Stimulated activated CD4-positive, alpha-beta T cell treated with anti-CD3 and anti-CD28 coated beads, Interleukin-15, amount 100 ng/mL, for 24 hours (primary cell): ENCODE data around the gene HYDIN.

Source experiments
- DNase-seq: peaks from one replicate; pipeline ENCODE4 v3.0.0-alpha.2; 2020

HYDIN gene

GRCh38 chr16:71230122-71230845, at the start of gene HYDIN:
Gene HYDIN, minus strand, starts transcription at chr16:71230722. Its CDS starts 43,827 bp downstream, at chr16:71186895.
- DNase-seq: peak; percentile 49

DNA sequence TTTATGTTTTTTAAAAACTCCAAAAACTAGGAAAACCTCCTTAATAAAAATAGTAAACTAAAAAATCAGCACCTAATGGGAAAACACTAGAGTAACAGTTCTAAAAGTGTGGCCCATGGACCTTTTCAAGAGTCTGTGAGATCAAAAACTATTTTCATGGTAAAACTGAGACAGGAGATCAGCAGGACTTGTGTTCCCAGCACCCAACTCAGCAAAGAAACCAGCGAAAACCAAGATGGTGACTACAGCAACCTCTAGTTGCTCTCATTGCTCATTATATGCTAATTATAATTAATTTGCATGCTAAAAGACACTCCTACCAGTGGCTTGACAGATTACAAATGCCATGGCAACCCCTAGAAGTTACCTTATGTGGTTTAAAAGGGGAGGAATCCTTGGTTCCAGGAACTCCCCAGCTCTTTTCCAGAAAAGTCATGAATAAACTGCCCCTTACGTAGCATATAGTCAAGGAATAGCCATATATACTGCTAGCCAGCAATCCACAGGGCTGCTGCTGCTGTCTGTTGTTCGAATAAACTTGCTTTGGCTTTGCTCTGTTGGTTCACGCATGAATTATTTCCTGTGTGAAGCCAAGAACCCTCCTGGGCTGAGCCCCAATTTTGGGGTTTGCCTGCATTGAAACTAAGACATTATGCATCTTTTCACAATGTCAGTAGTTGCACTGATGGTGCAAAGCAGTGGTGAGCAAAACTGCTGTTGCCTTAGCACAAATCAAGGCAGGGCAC, 46.2 kb upstream of the HYDIN start:
- no peak for DNase-seq

DNA sequence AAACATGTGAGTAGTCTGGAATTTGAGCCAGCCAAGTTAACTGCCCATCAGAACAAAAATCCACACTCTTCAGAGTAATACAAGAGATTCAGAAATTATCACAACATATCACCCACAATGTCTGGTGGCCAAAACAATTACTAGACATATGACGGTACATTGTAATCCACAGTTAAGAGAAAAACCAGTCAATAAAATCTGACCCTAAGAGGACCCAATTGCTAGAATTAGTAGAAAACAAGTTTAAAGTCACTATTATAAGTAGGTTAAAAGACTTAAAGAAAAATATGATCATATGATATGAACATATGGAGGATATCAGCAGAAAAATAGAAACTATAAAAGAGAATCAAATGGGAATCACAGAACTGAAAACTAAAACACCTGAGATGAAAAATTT, 42.9 kb upstream of the HYDIN start:
- no peak for DNase-seq

DNA sequence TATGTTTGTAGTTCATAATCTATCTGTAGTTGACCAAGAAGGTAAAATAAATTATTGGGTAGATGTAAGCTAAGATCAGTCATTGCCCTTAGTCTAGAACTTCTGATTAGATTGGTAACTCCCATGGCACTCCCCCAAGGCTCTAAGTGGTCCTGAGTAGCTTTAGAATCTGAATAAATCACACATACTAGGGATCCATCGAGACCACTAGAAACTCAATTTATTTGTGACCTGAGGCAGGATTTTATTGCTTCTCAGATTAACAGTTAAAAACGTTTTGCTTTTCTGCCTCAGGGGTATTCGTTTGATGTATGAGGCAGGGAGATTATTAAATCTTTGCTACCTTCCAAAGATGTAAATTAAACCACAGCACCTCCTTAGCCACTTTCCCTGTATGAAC, 33.8 kb upstream of the HYDIN start:
- DNase-seq: no peak

DNA sequence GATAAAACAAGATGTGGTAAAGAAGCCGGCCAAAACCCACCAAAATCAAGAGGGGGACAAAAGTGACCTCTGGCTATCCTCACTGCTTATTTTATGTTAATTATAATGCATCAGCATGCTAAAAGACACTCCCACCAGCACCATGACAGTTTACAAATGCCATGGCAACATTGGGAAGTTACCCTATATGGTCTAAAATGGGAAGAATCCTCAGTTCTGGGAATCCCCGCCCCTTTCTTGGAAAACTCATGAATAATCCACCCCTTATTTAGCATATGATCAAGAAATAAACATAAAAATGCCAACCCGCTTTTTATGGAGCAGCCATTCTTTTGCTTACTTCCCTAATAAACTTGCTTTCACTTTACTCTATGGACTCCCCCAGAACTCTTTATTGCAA, 33.1 kb upstream of the HYDIN start:
- no peak for DNase-seq

- no peak for DNase-seq
These were observed 31.9 kb upstream of the HYDIN start for GRCh38 chr16:71262391-71262790.

DNA sequence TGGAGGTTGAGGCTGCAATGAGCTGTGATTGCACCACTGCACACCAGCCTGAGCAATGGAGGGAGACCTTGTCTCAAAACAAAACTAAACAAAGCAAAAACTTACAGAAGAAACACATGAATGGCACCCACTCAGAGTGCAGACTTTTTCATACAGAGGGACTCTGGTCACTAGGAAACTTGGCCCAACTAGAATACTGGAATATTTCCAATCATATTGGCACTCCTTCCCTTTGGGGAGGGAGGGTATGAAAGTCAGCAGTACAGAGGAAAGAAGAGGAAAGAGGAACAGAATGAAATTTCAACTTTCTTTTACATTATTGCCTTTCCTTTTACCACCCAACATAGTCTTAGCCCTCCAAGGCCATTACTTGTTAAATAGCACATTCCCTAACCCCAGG, 30.5 kb upstream of the HYDIN start:
- no peak for DNase-seq

DNA sequence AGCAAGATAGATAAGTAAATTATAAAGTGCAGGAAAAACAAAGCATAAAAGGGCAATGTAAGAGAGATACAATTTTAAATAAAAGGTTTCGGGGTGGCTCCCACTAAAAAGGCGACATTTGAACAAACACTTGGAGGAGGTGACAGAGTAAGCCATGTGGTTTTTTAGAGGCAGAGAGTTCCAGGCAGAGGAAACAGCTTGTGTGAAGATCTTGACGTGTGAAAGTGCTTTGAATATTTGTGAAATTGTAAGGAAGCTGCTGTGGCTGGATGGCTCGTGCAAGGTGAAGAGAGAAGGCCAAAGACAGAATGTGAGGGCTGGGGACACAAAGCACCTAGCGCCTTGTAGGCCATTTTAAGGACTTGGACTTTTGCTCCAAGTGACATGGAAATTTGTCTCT, 28.6 kb upstream of the HYDIN start:
- no peak for DNase-seq

DNA sequence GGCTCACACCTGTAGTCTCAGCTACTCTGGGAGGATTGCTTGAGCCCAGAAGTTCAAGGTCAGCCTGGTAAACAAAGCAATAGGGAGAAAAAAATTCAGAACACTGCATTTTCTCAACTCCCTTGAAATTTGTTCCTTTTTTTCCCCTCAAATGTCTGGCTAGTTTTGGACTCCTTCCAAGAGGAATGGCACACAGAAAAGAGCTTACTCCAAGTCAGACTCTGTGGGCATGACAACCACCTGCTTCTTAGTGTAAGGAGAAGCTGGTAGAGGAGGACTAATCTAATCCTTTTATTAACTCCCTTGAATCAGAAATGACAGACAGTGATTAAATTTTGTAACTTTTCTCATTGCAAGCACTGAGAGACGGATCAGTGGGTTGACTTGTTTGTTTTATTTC, 27.9 kb upstream of the HYDIN start:
- DNase-seq: no peak

GRCh38 chr16:71257768-71258167, 27.2 kb upstream of the HYDIN start:
- no peak for DNase-seq

- DNase-seq: no peak
These were observed 25.2 kb upstream of the HYDIN start for GRCh38 chr16:71255721-71256120.

DNA sequence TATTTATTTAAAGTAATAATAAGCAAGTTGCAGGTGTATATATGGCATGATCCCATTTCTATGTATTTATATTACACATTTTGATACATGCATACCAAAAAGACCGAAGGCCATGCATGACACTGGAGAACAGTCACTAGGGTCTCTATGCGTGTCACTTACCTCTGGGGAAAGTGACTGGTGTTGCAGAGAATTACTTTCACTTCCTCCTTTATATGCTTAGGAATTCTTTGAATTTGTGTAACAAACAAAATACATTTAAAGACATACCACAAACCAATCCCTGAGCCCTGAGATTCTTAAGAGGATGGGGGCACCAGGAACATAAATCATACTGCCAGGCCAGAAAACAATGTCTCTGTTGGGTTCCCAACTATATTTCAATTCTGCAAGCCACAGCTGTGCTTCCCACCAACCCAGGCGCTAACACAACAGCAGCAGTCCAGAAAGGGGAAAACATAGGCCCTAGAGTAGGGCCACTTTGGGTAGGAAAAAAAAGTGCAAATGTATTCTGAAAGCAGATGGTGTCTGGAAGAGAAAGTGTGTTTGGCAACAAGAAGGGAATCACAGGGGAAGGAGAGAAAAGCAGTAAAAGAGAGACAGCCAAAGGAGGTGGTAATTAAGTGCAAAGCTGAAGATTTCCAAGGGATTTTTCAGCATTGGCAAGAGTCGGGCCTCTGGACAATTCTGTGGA, 24.5 kb upstream of the HYDIN start:
- no peak for DNase-seq

DNA sequence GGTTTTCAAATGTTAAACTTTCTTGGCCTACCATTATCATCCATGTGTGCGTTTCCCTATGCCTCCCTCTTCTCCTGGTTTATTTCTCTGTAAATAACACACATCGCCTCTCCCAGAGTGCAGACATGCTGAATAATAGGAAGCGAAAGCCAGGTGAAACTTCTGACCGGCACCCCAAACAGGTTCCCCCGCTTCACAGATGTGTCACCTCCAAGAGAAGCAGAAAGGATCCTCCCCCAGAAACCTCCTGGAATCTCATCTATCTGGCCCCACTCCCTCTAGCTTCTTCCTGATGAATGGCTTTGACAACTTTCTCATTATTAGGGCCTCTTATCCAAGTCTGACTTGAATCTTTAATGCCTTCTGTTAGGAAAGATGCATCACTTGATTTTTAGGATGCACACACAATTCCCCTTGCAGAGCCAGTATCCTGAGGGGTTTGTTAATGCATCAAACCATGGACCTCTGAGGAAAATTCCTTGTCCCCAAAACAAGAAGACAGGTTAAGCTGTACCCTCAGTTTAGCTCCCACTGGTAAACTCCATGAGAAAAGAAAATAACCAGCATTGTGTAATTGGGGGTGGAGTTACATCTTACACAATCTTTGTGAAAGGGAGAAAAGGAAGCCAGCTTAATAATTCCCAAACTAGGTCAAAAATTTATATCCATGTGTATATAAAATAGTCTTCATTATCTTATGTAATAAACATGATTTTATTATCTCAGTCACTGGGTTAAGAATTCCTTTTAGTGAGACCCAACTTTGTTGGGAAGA, 20.1 kb upstream of the HYDIN start:
- DNase-seq: no peak

- no peak for DNase-seq
These were observed 18.9 kb upstream of the HYDIN start for GRCh38 chr16:71249399-71249798.

DNA sequence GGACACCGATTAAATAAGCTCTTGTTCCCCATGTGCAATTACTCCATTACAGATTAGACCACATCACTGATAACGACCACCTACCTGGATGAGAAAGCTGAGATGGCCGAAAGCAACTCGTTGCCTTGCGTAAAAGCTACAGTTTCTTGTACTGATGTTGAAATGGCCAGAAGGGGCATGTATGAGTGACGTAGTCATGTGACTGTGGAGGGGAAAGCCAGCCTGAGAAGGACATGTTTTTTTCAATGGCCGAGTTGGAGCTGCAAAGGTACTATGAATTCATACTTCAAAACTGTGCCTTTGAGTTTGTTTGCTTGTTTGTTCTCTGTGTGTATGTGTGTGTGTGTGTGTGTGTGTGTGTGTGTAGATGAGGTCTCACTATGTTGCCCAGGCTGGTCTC, 17.0 kb upstream of the HYDIN start:
- no peak for DNase-seq

DNA sequence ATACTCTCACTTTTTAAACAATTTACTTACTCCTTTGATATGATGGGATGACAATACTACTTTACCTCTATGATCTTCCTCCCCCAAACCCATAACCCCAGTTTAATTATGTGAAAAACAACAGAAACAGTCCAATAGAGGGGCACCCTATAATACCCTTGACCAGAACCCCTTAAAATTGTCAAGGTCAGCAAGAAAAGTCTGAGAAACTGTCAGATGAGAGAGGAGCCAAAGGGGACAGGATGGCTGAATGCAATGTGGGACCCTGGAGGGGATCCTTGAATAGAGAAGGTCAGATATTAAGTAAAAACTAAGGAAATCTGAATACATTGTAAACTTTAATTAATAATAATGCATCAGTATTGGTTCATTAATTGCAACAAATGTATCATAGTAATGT, 15.8 kb upstream of the HYDIN start:
- no peak for DNase-seq

DNA sequence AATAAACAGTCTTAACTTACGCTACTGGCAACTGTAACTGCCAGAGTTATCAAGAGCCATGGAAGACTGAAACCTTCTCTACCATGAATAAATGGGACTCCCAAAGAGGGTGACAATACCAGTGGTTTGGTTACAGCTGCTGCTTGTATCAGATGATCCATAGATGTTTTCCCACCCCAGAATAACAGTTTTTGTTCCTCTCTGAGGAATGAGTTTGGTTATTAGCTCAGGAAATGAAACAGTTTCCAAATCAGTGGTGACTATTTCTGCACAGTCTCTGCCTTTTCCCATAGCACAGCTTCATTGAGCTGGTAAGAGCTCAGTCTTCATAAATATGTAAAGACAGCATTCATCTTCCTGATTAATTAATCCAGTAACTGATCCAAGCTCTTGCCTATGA, 14.0 kb upstream of the HYDIN start:
- DNase-seq: no peak

GRCh38 chr16:71242601-71243000, 12.1 kb upstream of the HYDIN start:
- DNase-seq: no peak

GRCh38 chr16:71242036-71242435, 11.5 kb upstream of the HYDIN start:
- no peak for DNase-seq

DNA sequence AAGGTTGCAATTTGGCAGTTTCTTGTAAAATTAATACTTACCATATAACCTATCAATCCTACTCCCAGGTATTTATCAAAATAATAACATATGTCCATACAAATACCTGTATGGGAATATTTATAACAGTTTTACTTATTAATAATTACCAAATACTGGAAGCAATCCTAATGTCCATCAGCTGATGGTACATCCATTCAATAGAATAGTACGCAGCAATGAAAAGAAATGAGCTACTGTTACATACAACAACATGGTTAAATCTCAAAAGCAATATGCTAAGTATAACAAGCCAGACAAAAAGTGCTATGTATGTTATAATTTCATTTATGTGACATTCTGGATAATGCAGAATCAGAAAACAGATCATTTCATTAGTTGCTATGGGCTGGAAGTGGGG, 1.2 kb downstream of the HYDIN start:
- DNase-seq: no peak

- DNase-seq: no peak
These were observed 4.0 kb downstream of the HYDIN start for GRCh38 chr16:71226229-71227141.

- DNase-seq: no peak
These were observed 5.4 kb downstream of the HYDIN start for GRCh38 chr16:71225145-71225544.
